Fibroblast of the aortic adventitia (primary cell): ENCODE data around the gene KRTAP10-6. TPM values are rescaled to one million over a fixed set of nuclear protein-coding genes. Genes with fewer than 3 reads are reported as not detected.
"Not testable (repeated sequence)": the region's sequence is repeated elsewhere in the genome, so short reads cannot be mapped to it uniquely, and the experiment has no call there.

Source experiments
- DNase-seq: peaks from one replicate; pipeline ENCODE4 v3.0.0-alpha.2; 2010; ENCODE audit warnings: low read depth
- H3K4me3 ChIP-seq: 2 replicates; pipeline ENCODE4 v1.5.1; 2011; ENCODE audit warnings: low read depth, mild to moderate bottlenecking, control low read depth, low read length, moderate library complexity
- total RNA-seq: library from RNA; depleted of rRNA; stranded (reverse); fragments of >200 nt; gene quantifications from 2 replicates; pipeline ENCODE4 v1.2.3, GENCODE V29; 2012; ENCODE audit warnings: low replicate concordance
- TF ChIP-seq, protein P1 (sequence below): IDR thresholded peaks from 2 replicates; pipeline ENCODE4 v1.5.1; 2011; ENCODE audit warnings: mild to moderate bottlenecking, low read length, control low read depth, inconsistent platforms; ENCODE audit not compliant: insufficient read depth

Gene KRTAP10-6
- total RNA-seq, 1 donor, result not detected

DNA sequence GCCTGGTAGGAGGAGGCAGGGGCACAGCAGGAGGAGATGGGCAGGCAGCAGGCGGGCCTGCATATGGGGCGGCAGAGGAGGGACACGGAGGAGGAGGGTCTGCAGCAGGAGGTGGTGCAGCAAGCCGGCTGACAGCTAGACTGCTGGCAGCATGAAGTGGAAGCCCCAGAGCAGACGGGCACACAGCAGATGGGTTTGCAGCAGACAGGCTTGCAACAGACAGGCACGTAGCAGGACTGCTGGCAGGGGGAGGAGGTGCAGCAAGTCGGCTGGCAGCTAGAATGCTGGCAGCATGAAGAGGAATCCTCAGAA, 12.5 kb downstream of the KRTAP10-6 start:
- TF ChIP-seq, protein P1, sequence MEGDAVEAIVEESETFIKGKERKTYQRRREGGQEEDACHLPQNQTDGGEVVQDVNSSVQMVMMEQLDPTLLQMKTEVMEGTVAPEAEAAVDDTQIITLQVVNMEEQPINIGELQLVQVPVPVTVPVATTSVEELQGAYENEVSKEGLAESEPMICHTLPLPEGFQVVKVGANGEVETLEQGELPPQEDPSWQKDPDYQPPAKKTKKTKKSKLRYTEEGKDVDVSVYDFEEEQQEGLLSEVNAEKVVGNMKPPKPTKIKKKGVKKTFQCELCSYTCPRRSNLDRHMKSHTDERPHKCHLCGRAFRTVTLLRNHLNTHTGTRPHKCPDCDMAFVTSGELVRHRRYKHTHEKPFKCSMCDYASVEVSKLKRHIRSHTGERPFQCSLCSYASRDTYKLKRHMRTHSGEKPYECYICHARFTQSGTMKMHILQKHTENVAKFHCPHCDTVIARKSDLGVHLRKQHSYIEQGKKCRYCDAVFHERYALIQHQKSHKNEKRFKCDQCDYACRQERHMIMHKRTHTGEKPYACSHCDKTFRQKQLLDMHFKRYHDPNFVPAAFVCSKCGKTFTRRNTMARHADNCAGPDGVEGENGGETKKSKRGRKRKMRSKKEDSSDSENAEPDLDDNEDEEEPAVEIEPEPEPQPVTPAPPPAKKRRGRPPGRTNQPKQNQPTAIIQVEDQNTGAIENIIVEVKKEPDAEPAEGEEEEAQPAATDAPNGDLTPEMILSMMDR, result no peak
- H3K4me3 ChIP-seq, result no peak overlapping the region
- no peak for DNase-seq

DNA sequence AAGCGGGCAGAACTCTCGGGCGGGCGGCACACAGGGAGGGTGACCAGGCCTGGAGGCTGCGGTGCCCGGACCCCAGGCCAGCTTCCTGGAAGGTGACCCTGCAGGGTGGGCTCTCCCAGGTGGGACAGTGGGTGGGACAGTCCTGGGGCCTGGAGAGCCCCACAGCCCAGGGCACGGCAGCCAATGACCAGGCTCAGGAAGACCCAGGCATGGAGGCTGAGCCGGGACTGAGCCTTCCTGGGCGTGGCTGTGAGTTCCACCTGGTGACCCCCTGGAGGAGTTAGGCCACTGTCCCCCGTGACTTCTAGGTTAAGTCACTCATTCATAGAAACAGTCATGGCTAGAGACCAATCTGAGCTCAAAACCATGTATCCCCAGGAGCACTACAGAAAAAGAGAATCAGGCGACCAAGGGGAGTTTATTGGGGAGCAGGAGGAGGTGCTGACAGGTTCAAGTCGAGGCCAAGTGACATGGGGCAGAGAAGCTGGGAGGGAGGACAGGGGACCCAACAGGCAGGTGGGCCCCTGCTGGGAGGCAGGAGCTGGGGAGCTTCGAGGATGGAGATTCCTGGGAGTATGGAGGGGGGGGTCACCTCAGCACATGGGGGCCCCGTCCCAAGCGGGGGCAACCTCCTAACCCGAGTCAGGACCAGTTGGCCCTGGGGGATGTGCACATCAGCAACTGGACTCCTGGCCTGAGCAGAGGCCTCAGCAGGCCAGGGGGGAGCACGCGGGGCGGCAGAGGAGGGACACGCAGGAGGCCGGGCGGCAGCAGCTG, 13.1 kb downstream of the KRTAP10-6 start:
- TF ChIP-seq, protein P1, result no peak
- no peak overlapping the region for H3K4me3 ChIP-seq
- DNase-seq, result no peak

DNA sequence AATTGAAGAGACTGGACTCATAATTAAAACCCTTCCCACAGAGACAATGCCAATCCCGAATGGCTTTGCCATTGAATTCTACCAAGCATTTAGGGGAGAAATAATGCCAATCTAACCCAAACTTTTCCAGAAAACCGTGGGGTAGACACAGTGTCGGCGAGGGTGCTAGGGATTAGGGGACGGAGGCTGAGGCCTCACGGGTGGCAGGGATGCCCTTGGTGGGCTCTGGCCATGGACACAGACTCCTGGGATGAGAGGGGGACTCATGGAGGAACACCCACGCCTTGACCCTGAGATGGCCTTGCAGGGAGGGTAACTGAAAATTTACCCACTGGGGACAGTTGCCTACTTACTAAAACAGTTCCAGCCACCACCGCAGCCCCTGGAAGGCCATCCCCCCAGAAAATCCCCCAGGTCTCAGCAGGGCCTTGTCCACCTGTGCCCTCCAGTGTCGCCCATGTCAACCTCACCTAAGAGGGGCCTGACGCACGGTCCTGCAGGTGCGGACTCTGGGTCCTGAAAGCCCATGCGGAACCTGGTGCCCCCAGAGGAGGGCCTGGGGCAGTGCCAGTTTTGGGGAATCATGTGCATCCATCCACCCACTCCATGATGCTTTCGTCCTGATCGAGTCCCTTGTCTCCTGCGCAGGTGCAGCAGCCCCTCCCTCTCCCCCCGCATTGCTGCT, 13.8 kb downstream of the KRTAP10-6 start:
- DNase-seq, result no peak
- H3K4me3 ChIP-seq, result no peak overlapping the region
- TF ChIP-seq, protein P1, result no peak

DNA sequence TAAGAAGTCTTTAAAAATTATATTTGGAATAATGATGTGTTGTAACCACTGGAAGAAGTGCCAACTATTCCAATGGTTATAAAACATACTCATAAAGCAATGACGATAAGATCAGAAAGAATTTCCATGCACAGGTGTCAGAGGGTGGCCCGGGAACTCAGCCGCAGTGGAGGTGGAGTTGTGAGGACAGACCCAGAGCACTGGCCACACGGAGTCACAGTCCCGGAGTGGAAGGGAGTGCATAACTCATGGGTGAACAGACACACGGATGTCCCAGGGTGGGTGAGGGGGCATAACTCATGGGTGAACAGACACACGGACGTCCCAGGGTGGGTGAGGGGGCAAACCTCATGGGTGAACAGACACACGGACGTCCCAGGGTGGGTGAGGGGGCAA, 16.3 kb downstream of the KRTAP10-6 start:
- DNase-seq, result no peak
- TF ChIP-seq, protein P1, result no peak
- no peak overlapping the region for H3K4me3 ChIP-seq

DNA sequence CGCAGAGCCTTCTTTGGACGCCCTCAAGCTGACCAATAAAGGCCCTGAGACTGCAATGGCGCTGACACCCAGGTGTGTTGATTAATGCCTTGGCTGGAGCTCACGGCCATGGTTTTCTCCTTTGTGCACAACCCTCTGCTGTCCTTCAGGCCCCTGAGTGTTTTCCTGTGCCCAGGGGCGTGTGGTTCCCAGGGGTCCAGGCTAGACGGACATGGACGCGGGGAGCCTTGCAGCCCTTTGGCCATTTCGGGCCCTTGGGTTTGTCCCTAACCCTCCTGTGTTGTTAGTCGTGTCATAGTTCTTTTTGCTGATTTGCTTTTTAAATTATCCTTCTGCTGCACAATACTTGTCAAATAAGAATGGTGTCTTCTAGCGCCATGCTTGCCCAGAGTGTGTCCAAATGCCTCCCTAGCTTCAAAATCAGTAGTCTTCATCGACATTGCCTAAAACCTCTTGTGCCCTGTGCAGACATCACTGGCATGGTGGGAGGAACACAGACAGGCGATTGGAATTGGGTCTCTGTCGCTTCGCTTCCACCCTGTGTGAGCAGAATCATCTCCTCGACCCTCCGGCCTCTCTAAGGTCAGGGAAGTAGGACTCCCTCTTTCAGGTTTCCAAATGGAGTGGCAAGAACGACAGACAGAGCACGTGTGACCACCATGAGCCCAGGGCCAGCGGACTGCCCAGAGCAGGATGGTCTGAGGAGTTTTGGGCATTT, 16.8 kb downstream of the KRTAP10-6 start:
- no peak for DNase-seq
- no peak overlapping the region for H3K4me3 ChIP-seq
- TF ChIP-seq, protein P1, result no peak

DNA sequence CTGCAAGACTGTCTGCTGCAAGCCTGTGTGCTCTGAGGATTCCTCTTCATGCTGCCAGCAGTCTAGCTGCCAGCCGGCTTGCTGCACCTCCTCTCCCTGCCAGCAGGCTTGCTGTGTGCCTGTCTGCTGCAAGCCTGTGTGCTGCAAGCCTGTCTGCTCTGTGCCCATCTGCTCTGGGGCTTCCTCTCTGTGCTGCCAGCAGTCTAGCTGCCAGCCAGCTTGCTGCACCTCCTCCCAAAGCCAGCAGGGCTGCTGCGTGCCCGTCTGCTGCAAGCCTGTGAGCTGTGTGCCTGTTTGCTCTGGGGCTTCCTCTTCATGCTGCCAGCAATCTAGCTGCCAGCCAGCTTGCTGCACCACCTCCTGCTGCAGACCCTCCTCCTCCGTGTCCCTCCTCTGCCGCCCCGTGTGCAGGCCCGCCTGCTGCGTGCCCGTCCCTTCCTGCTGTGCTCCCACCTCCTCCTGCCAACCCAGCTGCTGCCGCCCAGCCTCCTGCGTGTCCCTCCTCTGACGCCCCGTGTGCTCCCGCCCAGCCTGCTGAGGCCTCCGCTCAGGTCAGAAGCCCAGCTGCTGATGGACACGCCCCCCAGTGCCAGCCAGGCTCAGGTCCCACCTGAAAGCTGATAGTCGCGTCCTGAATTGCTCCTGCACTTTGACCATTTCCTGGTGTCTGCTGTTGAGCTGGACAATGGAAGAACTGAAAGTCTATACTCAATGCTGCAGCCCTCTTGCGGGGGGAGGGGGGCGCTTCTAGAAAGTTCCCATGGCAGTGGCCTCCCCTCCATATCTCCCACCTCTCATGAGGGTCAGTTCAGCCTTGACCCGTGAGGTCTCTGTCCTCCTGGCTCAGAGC, 17.6 kb downstream of the KRTAP10-6 start:
- DNase-seq, result no peak
- H3K4me3 ChIP-seq, result no peak overlapping the region
- TF ChIP-seq, protein P1, result no peak

DNA sequence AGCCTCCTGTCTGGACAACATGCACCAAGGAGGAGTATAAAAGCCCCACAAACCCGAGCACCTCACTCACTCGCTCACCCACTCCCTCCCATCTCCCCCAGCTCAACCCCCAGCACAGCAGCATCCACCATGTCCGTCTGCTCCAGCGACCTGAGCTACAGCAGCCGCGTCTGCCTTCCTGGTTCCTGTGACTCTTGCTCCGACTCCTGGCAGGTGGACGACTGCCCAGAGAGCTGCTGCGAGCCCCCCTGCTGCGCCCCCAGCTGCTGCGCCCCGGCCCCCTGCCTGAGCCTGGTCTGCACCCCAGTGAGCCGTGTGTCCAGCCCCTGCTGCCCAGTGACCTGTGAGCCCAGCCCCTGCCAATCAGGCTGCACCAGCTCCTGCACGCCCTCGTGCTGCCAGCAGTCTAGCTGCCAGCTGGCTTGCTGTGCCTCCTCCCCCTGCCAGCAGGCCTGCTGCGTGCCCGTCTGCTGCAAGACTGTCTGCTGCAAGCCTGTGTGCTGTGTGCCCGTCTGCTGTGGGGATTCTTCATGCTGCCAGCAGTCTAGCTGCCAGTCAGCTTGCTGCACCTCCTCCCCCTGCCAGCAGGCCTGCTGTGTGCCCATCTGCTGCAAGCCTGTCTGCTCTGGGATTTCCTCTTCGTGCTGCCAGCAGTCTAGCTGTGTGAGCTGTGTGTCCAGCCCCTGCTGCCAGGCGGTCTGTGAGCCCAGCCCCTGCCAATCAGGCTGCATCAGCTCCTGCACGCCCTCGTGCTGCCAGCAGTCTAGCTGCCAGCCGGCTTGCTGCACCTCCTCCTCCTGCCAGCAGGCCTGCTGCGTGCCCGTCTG, 18.5 kb downstream of the KRTAP10-6 start, which contains the start of gene KRTAP10-4:
Gene KRTAP10-4, plus strand, starts transcription at position 100 of the 827 bp plus-strand sequence. Its CDS starts 30 bp downstream, at position 130.
- not testable (repeated sequence) for H3K4me3 ChIP-seq, DNase-seq
